ENCODE data around the gene HIF3A.

HIF3A gene

DNA sequence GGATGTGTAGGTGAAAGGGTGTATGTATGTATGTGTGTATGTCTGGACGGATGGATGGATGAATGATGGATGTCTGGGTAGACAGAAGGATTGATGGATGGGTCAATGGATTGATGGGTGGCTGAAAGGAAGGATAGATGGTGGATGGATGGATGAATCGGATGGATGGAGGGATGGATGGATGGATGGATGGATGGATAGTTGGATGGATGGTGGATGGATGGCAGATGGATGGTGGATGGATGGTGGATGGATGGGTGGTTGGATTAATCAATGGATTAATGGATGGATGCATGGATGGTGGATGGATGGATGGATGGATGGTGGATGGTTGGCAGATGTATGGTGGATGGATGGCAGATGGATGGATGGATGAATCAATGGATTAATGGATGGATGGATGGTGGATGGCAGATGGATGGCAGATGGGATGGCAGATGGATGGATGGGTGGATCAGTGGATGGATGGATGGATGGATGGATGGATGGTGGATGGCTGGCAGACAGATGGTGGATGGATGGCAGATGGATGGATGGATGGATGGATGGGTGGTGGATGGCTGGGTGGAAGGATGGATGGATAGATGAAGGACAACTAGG is 33.6 kb downstream of the HIF3A start:
- DNase-seq (ENCODE audit: low spot score), result no peak

DNA sequence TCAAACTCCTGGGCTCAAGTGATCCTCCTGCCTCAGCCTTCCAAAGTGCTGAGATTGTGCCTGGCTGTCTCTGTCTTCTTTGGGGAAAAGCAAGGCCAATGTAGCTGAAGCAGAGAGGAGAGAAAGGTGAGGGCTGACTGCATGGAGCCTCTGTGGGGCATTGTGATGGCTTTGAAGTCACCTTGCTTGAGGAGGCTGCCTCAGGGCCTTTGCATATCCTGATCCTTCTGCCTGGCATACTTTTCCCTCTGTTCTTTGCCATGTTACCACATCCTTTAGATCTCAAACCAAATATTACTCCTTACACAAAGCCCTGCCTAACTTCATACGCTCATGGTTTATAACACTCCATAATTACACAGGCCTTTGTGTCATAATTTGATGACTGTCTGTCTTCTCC is 40.6 kb downstream of the HIF3A start:
- DNase-seq (ENCODE audit: low spot score), result no peak

DNA sequence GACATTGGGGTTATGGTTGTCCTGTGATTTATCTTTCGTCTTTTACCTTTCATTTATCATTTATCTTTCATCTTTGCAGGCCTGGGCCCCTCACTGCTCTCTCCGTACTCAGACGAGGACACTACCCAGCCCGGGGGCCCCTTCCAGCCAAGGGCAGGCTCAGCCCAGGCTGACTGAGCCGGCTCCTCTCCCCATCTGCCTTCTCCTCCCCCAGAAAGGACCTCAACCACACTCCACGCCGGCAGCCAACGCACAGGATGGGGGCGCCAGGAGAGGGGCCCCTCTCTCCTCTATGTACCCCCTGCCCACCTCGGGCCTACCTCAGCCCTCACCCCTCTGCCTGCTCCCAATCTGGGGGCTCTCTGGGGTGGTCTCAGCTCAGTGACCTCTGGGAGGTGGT is 42.6 kb downstream of the HIF3A start:
- no peak for DNase-seq (ENCODE audit: low spot score)

DNA sequence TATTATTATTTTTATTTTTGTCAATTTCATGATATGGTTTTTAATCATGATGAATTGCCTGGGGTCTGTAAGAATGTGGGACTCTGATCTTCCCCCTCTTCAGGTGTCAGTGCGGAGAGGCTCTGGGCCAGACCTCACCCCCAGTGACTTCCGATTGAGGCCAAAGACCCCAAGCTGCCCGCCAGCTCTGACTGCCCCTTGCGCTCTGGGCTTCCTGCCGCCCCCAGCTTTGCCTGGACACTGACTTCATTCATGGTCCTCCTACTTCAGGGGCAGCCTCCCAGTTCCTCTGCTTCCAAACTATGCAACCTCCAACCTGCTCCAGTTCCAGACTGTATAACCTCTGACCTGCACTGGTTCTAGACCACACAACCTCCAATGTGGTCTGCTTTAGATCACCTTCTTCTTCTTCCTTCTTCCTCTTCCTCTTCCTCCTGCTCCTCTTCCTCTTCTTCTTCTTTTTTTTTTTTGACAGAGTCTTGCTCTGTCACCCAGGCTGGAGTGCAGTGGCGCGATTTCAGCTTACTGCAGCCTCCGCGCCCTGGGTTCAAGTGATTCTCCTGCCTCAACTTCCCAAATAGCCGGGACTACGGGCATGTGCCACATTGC is 43.3 kb downstream of the HIF3A start:
- DNase-seq (ENCODE audit: low spot score), result no peak

DNA sequence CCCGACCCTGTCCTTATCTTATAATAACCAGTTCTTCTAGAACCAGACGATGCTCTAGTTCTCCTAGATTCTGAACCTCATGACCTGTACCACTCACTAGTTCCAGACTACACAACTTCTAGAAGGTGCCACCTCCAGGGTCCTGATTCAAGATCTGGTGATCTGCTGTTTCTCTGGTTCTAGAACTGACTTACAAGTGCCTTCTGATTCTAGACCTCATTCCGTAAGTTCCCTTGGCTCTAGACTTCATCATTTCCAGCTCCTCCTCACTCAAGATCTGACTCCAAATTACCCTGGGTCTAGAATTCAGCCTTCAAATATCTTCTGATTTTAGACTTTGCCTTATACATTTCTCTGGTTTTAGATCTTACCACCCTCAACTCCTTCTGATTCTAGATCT is 45.1 kb downstream of the HIF3A start:
- DNase-seq (ENCODE audit: low spot score), result no peak

DNA sequence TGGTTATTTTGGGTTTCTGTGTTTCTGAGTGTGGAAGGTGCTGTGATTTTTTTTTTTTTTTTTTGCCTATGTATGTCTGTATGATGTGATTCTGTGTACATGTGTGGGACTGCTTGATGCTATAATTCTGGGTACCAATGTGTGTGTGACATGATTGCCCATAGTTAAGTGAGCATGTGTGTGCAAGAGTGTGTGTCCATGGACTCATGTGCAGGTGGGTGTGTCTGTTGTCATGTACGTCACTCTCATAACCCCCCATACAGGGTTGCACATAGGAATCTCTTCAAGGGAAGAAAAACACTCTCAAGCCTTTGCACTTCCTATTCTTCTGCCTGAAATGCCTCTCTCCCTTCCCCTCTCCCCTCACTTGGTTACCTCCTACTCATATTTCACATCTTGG is 47.5 kb downstream of the HIF3A start:
- no peak for DNase-seq (ENCODE audit: low spot score)

DNA sequence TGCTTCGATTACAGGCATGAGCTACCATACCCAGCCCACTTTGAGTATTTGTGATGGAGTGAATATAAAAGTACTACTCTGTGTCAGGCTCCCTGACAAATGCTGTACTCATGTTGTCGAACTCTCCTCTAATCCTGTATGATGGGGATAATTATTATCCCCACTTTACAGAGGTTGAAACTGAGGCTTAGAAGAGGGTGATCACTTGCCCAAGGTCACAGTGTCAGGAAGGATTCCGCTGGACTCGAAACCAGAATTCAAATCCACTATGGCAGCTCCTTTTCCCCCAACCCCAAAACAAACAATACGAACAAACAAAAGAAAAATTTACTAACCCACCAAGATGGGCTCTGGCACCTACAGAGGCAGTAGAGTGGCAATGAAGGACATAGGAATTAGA is 48.3 kb downstream of the HIF3A start:
- DNase-seq (ENCODE audit: low spot score), result no peak

DNA sequence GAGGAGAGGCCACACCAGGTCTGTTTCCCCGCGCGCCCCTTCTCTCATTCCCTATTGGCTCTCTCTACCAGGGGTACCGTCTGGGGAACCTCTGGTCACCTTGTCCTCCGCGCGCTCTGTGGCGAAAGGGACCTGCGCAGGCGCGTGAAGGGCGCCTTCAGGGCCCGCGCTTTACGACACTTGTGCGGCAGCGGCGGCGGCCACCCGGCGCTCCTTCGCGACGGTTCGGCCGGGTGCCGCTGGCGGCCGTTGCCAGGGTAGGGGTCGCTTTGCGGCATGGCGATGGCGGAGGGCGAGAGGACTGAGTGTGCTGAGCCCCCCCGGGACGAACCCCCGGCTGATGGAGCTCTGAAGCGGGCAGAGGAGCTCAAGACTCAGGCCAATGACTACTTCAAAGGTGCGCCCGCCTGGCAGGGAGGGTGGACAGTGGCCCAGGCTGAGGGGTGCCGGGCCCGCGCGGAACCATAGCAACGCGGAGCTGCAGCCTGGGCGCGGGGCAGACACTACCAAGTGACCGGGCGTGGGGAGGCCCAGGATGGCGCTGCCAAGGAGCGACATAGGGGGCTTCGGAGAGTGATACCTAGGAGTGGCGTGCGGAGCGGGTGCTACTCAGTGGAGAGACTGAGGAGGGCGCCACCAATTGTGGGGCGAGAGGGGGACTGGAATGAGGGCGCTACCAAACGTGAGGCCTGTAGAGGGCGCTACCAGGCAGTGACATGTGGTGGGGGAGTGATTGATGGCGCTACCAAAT is 50.2 kb downstream of the HIF3A start, which contains the start of gene PPP5C:
TSS of gene PPP5C (plus strand) at position 267 of the 751 bp plus-strand sequence. CDS start at position 277, 10 bp downstream.
- DNase-seq (ENCODE audit: low spot score), result peak; percentile 87

DNA sequence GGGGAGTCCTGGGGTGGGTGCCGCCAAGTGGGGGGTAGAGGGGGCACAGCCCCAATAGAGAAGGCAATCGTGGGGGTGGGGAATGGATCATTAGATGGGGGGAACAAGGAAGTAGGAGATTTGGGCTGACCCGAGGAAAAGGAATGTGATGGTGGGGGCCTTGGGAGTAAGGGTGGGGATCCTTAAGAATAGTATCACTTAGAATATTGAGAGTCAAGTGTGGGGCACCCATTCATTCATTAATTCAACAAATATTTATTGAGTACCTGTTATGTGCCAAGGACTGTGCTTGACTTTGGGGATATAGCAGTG is 50.7 kb downstream of the HIF3A start:
- DNase-seq (ENCODE audit: low spot score), result no peak

DNA sequence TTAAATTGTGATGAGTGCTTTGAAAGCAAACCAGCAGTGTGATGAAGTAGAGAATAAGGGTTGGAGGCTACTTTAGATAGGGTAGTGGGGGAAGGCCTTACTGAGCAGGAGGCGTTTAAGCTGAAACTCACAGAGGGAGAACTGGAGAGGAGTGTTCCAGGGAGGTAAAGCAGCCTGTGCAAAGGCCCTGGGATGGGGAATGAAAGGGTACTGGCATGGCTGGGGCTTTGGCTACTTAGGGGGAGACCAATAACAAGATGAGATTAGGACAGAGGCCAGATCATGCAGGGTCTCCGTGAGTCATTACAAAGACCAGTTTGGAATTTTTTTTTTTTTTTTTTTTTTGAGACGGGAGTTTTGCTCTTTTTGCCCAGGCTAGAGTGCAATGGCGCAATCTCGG is 51.1 kb downstream of the HIF3A start:
- DNase-seq (ENCODE audit: low spot score), result no peak

DNA sequence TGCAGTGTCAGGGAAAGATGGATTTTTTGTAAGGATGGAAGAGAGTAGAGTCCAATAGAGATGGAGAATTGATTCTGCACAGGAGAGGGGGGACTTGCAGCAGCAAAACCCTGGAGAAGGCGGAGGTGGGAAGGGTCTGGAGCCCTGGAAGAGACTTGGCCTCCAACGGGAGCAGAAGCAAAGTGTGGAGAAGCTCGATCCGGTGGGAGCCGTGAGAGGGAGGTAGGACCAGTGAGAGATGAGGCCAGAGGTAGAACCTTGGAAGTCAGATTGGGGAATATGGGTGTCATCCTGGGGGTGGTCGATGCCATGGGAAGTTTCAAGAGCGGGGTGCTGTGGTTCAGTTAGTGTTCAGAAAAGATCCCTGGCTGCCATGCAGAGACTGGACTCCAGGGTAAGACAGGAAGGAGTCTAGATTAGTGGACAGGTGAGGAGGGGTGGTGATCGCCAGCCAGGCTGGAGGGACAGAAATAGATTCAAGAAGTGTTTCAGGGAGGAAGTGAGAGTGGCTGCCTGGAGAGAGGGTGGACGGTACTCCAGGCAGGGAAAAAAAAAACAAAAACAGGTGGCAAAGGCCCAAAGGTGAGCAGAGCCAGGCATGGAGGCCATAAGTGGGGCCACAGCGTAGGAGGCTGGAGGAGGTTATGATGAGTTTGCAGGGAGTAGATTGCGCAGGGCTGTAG is 52.6 kb downstream of the HIF3A start:
- no peak for DNase-seq (ENCODE audit: low spot score)

DNA sequence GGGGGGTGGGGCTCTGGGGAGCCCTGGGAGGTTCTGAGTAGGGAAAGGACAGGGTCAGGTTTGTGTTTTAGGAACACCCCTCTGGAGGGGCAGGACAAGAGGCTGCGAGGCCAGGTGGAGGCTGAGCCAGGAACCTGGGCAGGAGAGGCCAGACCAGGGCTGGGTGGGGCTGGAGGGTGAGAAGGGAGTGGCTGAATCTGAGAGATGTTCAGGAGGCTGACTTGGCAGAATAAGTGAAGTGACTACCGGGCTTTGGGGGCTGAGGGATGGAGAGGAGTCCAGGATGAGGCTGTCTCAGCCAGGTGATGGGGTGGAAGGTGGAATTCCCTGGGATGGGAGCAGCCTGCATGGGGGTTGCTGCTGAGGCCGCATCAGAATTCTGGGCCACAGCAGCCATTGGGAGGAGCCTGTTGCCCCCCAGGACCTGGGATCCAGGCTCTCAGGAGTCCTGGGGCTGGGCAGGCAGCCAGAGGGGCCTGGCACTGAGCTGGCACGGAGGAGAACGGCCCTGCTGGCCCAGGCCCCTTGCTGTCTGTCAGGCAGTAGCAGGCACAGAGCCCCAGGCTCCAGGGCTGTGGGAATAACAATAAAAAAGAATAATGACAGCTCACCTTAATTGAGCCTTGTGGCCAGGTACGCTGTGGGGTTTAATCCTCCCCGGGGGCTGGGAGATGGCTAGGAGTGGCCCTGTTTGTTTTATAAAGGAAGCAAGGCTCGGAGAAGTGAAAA is 53.4 kb downstream of the HIF3A start:
- DNase-seq (ENCODE audit: low spot score), result no peak

DNA sequence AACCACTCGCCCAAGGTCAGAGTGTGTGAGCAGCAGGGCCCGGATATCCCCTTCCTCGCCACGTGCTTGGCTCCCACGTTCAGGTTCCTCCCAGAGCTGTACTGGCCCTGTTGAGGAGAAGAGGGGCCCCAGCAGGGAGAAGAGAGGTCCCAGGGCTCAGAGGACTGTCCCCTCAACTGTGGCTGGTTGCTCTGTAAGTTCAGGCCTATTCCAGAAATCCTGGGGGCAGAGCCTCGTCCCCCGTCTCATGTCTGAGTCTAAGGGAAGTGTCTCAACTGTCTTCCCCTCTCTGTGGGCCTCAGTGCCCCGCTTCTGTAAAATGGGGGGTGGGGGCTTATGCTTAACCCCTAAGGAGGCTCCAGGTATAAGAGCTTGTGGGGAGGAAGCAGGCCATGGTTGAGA is 53.9 kb downstream of the HIF3A start:
- no peak for DNase-seq (ENCODE audit: low spot score)

DNA sequence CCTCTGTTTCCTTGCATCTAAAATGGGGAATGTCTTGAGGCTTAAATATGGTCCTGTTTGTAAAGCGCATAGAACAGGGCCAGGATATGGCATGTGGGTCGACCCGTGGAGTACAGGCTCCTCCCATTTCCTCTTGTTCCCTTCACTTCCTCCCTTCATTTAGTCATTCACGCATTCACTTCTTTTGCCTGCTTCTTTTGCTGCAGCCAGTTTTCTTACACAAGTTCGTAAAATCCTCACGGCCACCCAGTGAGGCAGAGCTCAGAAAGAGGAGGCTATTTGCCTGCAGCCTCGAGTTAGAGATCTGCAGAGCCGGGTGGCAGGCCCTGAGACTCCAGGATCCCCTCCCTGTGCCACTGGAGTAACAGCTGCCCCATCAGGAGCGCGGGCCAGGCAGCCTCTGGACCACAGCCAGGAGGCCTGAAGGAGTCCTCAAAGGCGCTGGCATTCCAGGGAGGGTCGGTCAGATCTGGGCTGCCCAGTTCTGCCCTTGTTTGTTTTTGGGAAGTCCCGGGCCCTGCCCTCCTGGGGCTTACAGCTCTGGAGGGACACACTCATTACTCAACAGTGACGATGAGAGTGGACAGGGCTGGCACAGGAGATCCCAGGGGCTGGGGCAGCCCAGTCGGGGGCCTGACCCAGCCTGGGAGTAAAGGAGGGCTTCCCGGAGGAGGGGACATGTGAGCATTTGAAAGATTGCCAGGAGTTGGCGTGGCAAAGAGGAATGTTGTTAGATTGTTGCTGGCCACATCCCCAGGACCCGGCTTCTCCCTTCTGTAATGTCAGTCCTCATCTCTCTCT is 54.6 kb downstream of the HIF3A start:
- DNase-seq (ENCODE audit: low spot score), result no peak

DNA sequence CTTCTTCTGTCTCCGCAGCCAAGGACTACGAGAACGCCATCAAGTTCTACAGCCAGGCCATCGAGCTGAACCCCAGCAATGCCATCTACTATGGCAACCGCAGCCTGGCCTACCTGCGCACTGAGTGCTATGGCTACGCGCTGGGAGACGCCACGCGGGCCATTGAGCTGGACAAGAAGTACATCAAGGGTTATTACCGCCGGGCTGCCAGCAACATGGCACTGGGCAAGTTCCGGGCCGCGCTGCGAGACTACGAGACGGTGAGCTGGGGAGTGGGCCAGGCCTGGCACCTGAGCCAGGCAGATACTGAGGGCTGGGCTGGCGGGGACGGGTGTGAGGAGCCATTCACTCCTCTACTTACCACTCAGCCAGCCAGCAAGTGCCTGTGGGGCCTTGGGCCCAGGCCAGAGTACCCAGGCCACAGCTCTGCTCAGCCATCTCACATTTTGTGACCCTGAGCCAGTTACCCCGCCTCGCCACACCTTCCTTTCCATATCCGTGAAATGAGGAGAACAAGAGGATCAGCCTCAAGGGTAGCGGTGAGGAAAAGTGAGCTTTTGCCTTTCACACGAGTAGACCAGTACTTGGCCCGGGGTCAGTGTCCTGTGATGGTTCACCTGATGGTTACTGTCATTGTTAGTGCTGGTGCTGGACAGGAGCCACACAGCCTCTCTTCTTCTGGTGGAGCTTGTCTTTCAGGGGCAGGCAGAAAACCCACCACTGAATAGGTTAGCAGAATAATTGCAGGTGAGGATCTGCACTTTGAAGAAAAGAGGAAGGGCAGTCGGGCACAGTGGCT is 57.1 kb downstream of the HIF3A start:
- no peak for DNase-seq (ENCODE audit: low spot score)

DNA sequence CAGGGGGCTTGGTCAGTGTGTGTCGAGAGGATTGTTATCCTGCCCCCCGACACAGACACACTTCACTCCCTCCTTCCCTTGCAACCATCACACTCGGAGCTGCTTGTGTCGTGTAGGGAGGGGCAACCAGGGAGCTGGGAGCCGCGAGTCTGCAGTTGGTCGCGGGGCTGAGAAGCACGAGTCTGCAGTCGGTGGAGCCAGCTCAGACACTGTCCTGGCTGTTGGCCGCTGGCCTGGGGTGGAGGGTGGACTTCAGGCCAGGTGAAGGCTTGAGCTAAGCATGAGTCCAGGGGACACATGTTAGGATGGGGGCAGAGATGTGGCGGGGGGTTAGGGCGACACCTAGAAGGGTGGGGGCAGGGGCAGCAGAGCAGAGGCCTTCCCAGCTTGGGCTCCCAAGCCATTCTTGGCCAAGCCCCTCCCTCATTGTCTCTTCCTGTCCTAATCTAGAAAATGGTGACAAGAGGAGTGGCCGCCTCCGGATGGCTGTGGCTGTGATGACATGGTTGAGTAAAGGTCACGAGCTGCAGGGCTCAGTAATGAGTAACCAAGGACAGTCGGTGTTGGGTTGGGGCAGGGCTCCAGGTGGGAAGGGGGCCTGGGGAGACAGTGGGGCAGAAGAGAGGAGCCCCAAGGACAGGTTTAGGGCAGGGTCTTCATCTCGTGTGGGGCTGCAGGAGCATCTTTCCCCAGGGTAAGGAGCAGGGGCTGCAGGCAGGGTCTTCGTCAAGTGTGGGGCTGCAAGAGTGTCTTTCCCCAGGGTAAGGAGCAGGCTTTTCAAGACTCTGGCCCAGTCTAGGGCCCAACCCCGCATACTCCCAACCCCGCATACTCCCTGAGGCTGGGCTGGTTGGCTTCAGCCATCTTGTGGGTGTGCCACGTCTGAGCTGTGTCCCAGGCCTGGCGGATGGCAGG is 58.6 kb downstream of the HIF3A start:
- DNase-seq (ENCODE audit: low spot score), result no peak

DNA sequence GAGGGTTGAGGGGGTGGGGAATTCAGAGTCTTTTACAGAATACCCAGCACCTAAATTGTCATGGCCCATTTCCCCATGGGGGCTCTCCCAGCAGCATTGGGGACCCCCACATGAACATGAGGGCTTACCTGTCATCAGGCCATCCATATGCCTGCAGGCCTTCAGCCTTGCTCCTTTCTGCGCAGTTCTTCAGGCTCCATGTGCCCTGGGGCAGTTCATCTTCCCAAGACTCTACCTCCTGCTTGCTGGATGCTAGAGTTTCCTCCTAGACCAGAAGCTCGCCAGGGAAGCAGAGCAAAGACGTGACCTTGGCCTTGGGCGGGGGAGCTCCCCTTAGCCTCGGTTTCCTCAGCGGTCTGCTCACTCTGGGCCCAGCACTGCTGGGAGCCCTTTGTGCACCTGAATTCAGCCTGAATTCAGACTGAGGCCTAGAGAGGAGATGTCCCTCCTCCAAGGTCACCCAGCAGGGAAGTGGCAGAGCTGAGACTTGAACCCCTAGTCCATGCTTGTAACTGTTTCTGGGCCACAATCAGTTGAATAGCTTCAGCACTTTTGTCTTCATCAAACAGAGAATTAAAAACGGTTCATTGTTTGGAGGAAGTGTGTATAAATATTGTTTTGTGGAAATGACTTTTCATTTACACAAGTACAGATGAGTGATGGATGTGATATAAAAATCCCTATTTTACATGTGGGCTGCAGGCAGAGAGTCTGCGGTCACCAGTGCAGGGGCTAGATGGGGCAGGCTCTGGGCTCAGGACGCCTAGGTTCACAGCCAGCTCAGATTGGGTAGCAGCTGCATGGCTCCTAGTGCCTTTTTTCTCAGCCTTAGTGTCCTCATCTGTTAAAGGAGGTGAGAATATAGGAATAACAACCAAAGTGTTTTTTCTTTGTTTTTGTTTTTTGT is 59.6 kb downstream of the HIF3A start:
- DNase-seq (ENCODE audit: low spot score), result no peak

DNA sequence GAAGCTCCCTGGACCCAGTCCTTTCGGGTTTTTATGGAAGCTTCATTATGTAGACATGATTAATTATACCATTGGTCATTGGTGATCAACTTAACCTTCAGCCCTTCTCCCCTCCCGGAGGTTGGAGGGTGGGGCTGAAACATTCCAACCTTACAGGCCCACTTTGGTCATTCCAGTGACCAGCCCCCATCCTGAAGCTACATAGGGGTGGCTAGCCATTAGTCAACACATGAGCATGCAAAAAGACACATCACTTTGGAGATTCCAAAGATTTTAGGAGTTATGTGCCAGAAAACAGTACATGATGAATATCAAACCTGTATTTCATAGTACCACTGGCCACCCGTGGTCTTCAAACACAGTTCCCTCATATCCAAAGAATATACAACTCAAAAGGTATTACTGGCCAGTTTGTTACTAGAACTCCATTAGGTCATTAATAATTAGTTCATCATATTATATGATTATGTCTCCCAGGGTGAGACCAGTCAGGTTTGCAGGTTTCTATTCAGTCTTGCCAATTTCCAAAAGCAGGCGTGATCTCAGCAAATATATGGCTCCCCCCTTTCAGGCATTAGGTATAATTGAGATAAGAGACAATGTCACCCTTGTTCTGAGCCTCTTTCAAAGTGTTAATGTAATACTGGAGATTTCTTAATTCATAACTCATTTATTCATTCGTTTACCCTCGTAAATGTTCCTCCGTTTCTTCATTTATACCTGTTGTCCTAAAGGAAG is 61.2 kb downstream of the HIF3A start:
- no peak for DNase-seq (ENCODE audit: low spot score)
